A673 (cell line): ENCODE results near the gene TOLLIP. TPM values are rescaled to one million over a fixed set of nuclear protein-coding genes. Genes with fewer than 3 reads are reported as not detected.

ENCODE experiments used
- BruUV-seq: library from RNA; stranded (reverse); fragments of 400-500 nt; replicated peaks from 2 replicates; lab custom pipeline; 2021; lab: Mats Ljungman, UMichigan
- CTCF ChIA-PET: fragments of 300-600 bp; sonication (Branson Sonifier 250); formaldehyde crosslinking; loops from one replicate; lab custom pipeline; 2022; ENCODE audit warnings: antibody characterized with exemption; lab: Charles Lee
- POLR2A ChIA-PET: fragments of 300-600 bp; sonication (Branson Sonifier 250); formaldehyde crosslinking; loops from one replicate; lab custom pipeline; 2022; ENCODE audit warnings: antibody characterized with exemption; ENCODE audit not compliant: low non-redundant PET; lab: Charles Lee
- DNase-seq: peaks from one replicate; pipeline ENCODE4 v3.0.0-alpha.2; 2015; ENCODE audit warnings: low spot score
- H3K27ac ChIP-seq: fragments of 200-600 bp; sonication (generic); 2 replicates; pipeline ENCODE4 v1.5.1; 2016; ENCODE audit warnings: mixed run types, low read depth, mild to moderate bottlenecking, mixed read lengths, antibody characterized with exemption, low read length; ENCODE audit not compliant: poor library complexity, severe bottlenecking
- H3K27me3 ChIP-seq: fragments of 200-600 bp; sonication (generic); replicated peaks from 2 replicates; pipeline ENCODE4 v1.6.1; 2017; ENCODE audit warnings: mixed run types, low read depth, mild to moderate bottlenecking, mixed read lengths, antibody characterized with exemption, low read length; ENCODE audit not compliant: insufficient read depth, poor library complexity
- H3K36me3 ChIP-seq: fragments of 200-600 bp; sonication (generic); 2 replicates; pipeline ENCODE4 v1.6.1; 2016; ENCODE audit warnings: mixed run types, mild to moderate bottlenecking, mixed read lengths, antibody characterized with exemption, low read length; ENCODE audit not compliant: insufficient read depth, poor library complexity, severe bottlenecking
- H3K4me1 ChIP-seq: fragments of 200-600 bp; sonication (generic); 2 replicates; pipeline ENCODE4 v1.6.1; 2017; ENCODE audit warnings: mixed run types, mild to moderate bottlenecking, mixed read lengths, antibody characterized with exemption, low read length; ENCODE audit not compliant: insufficient read depth, poor library complexity, severe bottlenecking
- H3K4me3 ChIP-seq: fragments of 200-600 bp; sonication (generic); 2 replicates; pipeline ENCODE4 v1.5.1; 2016; ENCODE audit warnings: low read depth, mixed run types, mild to moderate bottlenecking, mixed read lengths, low read length; ENCODE audit not compliant: poor library complexity, severe bottlenecking
- H3K9me3 ChIP-seq: fragments of 200-600 bp; sonication (generic); 2 replicates; pipeline ENCODE4 v1.6.1; 2016; ENCODE audit warnings: mixed run types, low read depth, mild to moderate bottlenecking, mixed read lengths, antibody characterized with exemption, low read length; ENCODE audit not compliant: poor library complexity, severe bottlenecking
- EZH2 ChIP-seq: fragments of 200-600 bp; sonication (generic); IDR thresholded peaks from 2 replicates; pipeline ENCODE4 v1.6.1; 2017; ENCODE audit warnings: borderline replicate concordance, low read depth, mild to moderate bottlenecking, mixed read lengths, antibody characterized with exemption, low read length; ENCODE audit not compliant: poor library complexity, severe bottlenecking
- intact Hi-C: fragments of 100-400 bp; cut with micrococcal nuclease; formaldehyde crosslinking; loops from one replicate; pipeline ENCODE4 v1.10.0; 2022; ENCODE audit not compliant: unreplicated experiment
- total RNA-seq: library from RNA; stranded (reverse); gene quantifications from 2 replicates; pipeline ENCODE4 v1.2.3, GENCODE V29; 2021
- TF ChIP-seq, protein P1 (sequence below): fragments of 300-800, 200-600 bp; sonication (generic); conservative IDR thresholded peaks from 2 replicates; pipeline ENCODE4 v1.5.1; 2017; ENCODE audit warnings: low read depth, mild to moderate bottlenecking, antibody characterized with exemption, low read length, moderate library complexity, mixed read lengths

Gene TOLLIP
- total RNA-seq, 1 experiment from 2014 or later: 32.5 TPM

DNA sequence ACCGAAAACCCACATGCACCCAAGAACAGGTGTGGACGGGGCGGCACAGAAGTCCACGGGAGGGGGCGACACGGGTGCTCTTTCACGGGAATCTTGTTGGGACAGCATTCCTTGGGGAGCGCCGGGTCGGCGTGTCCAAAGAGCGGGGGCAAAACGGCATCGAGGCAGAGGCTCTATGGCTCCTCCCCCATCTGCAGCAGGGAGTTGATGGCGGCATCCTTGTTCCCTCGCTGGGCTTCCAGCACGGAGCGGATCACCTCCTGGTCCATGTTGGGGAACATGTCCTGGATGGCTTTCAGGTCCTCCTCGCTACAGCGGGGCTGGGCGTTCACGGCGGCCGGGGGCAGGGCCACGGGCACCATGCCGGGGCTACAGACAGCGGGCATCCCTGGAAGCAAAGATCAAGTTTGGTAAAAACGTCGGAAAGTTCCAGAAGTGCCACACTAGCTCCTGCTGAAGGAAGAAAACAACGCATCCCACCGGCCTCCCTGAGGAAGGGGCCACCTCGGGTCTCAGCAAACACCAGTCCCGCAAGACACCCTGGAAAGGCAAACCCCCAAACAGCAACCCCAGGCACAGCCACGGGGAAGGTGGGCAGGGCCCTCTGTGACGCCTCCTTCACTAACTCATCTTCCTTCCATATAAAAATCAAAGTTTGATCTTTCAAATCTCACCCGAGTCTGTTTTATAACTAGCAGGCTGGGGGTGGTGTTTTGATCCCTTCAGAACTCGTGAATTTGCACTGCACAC is 32.4 kb downstream of the TOLLIP start:
- ChIA-PET CTCF (no interaction called here), POLR2A (no interaction called here)
- TF ChIP-seq, protein P1, sequence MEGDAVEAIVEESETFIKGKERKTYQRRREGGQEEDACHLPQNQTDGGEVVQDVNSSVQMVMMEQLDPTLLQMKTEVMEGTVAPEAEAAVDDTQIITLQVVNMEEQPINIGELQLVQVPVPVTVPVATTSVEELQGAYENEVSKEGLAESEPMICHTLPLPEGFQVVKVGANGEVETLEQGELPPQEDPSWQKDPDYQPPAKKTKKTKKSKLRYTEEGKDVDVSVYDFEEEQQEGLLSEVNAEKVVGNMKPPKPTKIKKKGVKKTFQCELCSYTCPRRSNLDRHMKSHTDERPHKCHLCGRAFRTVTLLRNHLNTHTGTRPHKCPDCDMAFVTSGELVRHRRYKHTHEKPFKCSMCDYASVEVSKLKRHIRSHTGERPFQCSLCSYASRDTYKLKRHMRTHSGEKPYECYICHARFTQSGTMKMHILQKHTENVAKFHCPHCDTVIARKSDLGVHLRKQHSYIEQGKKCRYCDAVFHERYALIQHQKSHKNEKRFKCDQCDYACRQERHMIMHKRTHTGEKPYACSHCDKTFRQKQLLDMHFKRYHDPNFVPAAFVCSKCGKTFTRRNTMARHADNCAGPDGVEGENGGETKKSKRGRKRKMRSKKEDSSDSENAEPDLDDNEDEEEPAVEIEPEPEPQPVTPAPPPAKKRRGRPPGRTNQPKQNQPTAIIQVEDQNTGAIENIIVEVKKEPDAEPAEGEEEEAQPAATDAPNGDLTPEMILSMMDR: no peak
- TF ChIP-seq EZH2: no peak
- no peaks in the 10 kb centered on the region for H3K9me3 ChIP-seq
- peaks cover 3% of the 10 kb centered on the region for H3K36me3 ChIP-seq
- H3K27me3 ChIP-seq: no peaks in the 10 kb centered on the region
- peaks cover under 1% of the 10 kb centered on the region for H3K4me1 ChIP-seq
- no peak overlapping the region for H3K27ac ChIP-seq
- DNase-seq: no peak
- intact Hi-C loops: no loop called here
- H3K4me3 ChIP-seq: no peak overlapping the region
- no TSS peak for BruUV-seq

DNA sequence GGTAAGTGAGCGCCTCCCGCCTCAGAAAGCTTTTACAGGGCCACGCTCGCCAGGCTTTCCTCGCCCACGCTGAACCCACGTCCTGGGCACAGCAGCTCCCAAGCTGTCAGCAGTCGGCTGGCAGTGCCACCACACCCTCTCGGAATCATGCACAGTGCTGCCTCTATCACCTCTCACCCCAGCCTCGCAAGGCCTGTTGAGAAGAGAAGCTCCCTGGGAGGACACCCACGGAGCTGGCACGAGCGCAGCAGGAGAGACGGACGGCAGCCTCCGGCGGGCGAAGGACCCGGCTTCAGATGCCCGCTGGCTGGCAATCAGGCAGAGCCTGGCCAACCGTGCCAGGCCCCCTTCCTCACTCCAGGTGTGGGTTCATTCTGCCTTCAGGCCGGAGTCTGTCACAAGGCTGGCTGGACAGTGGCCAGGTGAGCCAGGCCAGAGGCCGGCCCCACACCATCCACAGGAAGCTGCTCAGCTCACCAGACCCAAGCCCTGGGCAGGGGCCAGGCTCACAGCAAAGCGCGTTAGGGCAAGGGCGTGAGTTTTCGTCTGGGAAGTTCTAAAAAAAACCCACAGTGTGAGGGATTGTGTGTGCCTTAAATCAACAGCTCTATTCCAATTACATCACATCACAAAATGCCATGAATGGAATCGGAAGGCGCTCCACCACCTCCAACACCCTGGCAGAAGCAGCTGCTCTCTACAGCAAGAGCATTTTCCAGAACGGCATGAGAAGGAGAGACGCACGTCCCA is 33.2 kb downstream of the TOLLIP start:
- intact Hi-C loops: no loop called here
- no peak for TF ChIP-seq EZH2
- TF ChIP-seq, protein P1: no peak
- Histone ChIP-seq H3K27me3 (no peaks in the 10 kb centered on the region), H3K4me1 (peaks cover 8% of the 10 kb centered on the region), H3K27ac (no peak overlapping the region), H3K4me3 (no peak overlapping the region), H3K9me3 (no peaks in the 10 kb centered on the region), H3K36me3 (peaks cover 3% of the 10 kb centered on the region)
- POLR2A ChIA-PET: no interaction called here
- CTCF ChIA-PET: no interaction called here
- DNase-seq: no peak
- BruUV-seq: no TSS peak

DNA sequence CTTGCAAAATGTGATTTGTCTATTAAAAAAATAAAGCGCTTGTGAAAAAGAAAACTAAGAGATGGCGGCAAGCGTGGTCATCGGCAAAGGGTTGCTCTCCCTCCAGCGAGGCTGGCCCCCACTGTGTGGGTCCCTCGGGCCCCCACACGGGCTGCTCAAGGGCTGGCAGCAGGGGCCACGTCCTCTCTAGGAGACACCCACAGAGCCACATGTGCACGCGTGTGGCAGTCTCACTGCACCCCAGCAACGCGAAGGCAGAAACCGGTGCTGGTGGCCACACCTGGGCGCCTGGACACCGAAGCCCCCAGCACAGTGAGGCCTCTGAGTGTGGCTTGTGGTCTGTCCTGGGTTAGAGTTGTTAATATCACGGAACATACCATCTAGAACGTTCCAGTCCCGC is 34.4 kb downstream of the TOLLIP start:
- no TSS peak for BruUV-seq
- Histone ChIP-seq H3K9me3 (no peaks in the 10 kb centered on the region), H3K27ac (no peak overlapping the region), H3K27me3 (no peaks in the 10 kb centered on the region), H3K36me3 (peaks cover 3% of the 10 kb centered on the region), H3K4me1 (peaks cover 14% of the 10 kb centered on the region), H3K4me3 (no peak overlapping the region)
- TF ChIP-seq, protein P1: no peak
- no peak for TF ChIP-seq EZH2
- no peak for DNase-seq
- intact Hi-C loops: no loop called here
- ChIA-PET CTCF (no interaction called here), POLR2A (no interaction called here)
